ENCODE data around the gene DET1.
"Not testable (repeated sequence)": the region's sequence is repeated elsewhere in the genome, so short reads cannot be mapped to it uniquely, and the experiment has no call there.

DET1 gene

DNA sequence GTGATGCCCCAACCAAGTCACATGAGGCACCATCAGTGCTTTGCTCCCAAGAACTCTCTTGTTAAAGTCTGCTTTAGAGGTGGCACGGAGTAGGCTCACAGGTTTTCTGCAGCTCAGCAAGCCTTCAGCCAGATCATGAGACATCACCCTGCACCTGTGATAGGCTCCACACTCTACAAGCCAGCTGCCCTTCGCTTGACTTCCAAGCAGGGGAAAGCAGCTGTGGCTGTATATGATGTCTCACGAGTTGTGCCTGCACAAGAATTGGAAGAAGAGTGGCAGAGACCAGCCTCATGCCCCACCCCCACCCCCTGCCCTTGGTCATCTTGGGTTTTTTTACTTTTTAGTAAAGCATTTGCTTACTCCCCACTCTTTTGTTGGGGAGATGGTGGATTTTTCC lies 56.4 kb downstream of the DET1 start:
- no peak for DNase-seq
- no peak for TF ChIP-seq POLR2A (IDR thresholded peaks at IDR 0.05; ENCODE audit: low read length)
- TF ChIP-seq GATA1 (IDR thresholded peaks at IDR 0.05; ENCODE audit: low read depth, low read length) = no peak

DNA sequence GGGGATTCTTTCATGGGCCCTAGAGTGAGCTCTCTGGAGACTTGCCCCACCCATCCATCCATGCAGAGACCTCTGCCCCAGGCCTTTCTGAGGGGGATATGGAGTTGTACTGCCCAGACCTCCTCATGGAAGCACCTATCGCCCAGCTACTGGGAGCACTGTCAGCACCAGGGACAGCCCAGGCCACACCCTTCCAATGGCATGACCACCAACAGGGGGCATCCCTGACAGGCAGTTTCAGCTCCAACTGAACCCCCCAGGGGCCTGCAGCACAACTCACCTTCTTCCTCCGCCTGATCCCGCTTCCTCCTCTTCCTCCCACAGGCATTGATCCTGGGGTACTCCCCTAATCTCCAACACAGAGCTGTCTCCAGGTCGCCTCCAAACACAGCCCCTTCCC lies 57.2 kb downstream of the DET1 start:
- TF ChIP-seq GATA1 (IDR thresholded peaks at IDR 0.05; ENCODE audit: low read depth, low read length) (no peak), POLR2A (IDR thresholded peaks at IDR 0.05; ENCODE audit: low read length) (no peak)
- DNase-seq = peak in 1 of 2 experiments; percentile 6

- DNase-seq = no peak
- TF ChIP-seq GATA1 (IDR thresholded peaks at IDR 0.05; ENCODE audit: low read depth, low read length) (no peak), POLR2A (IDR thresholded peaks at IDR 0.05; ENCODE audit: low read length) (no peak)
Observed at GRCh38 chr15:88487796-88488523, 58.5 kb downstream of the DET1 start.

DNA sequence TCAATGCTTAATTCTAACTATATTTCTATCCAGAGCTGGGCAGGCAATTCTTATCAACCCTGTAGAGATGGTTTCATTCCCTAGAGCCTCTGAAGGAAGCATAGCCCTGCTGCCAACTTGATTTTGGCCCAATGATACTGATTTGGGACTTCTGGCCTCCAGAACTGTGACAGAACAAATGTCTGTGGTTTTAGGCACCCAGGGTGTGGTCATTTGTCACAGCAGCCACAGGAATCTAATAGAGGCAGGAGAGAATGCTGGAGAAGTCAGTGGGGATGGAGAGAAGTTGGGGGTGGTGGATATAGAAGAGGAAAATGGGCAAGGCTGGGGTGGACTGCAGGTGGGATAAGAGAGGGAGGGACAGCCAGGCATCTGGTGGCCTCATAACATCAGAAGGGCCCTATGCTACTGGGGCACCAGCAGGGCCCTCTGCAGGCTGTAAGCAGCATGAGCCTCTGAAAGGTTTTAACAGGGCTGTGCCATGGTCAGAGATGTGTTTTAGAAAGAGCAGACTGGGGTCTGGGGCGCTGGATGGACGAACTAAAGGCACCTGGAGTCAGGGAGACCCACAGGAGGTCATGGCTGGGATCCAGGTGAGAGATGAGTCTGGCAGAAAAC lies 59.2 kb downstream of the DET1 start:
- TF ChIP-seq GATA1 (IDR thresholded peaks at IDR 0.05; ENCODE audit: low read depth, low read length) = no peak
- no peak for TF ChIP-seq POLR2A (IDR thresholded peaks at IDR 0.05; ENCODE audit: low read length)
- no peak for DNase-seq

DNA sequence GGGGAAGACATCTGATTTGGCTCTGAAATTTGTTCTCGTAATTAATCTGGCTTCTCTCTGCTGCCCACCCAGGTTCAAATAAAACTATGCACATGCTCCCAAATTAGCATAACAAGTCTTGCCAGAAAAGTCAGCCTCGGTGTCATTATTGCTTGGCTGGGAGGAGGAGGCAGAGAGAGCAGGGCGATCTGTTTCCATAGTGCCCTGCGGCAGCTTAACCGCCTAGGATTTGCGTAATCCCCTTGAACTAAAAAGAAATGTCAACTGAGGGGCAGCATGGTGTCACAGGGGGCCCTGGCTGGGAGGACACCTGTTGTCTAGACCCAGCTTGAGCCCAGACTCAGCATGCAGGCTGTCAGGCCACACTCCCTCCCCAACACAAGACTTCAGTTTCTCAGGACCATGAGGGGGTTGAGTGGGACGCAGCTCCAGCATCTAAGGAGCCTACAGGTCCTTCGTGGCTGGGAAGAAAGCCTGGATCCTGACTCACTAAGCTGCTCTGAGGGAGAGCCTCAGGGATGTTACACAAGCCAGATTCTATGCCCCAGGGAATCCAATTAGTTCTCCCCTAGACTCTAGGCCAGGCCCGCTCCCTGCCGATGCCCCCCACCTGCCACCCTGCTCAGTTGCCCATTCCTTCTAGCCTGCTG lies 61.7 kb downstream of the DET1 start:
- TF ChIP-seq GATA1 (IDR thresholded peaks at IDR 0.05; ENCODE audit: low read depth, low read length) = no peak
- DNase-seq = no peak

- TF ChIP-seq GATA1 (IDR thresholded peaks at IDR 0.05; ENCODE audit: low read depth, low read length) = no peak
- no peak for TF ChIP-seq POLR2A (IDR thresholded peaks at IDR 0.05; ENCODE audit: low read length)
- no peak for DNase-seq
Observed at GRCh38 chr15:88482263-88482662, 64.2 kb downstream of the DET1 start.

DNA sequence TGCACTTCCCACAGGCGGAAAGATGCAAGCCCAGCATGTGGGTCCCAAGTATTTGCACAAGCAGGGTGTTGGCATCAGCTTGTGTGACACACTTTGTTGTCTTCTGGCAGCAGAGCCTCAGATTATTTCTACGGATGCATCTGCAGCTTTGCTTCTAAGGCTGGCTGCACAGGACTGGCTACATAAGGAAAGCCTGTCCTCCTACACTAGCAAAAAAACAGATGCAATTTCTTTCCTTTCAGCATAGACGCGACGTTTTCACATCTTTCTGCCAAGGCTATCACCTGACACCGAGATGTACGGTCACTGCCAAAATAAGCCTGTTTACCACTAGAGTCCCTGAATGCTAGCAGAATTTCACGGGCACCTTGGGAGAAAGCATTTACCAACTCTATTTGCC lies 65.5 kb downstream of the DET1 start:
- no peak for DNase-seq
- no peak for TF ChIP-seq POLR2A (IDR thresholded peaks at IDR 0.05; ENCODE audit: low read length)
- TF ChIP-seq GATA1 (IDR thresholded peaks at IDR 0.05; ENCODE audit: low read depth, low read length) = no peak

DNA sequence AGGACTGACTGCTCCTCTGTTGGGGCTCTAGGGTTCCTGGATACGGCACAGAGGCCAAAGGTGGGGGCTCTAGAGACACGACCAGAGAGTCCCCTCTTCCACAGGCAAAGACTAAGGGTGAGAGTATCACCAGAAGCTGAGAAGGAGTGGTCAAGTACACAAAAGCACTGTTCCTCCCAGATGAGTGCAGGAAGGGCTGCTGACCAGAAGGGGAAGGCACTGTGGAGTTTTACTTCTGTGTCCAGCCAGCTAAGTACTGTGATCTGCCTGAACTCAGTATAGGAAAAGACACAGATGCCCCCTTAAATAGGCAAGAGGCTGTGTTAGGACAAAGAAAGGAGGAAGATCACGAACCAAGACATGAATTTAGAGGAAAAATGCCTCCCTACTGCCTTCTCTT lies 67.3 kb downstream of the DET1 start:
- TF ChIP-seq POLR2A (IDR thresholded peaks at IDR 0.05; ENCODE audit: low read length) (no peak), GATA1 (IDR thresholded peaks at IDR 0.05; ENCODE audit: low read depth, low read length) (no peak)
- no peak for DNase-seq

GRCh38 chr15:88477904-88478303 lies 68.6 kb downstream of the DET1 start:
- TF ChIP-seq GATA1 (IDR thresholded peaks at IDR 0.05; ENCODE audit: low read depth, low read length) (no peak), POLR2A (IDR thresholded peaks at IDR 0.05; ENCODE audit: low read length) (no peak)
- no peak for DNase-seq

- TF ChIP-seq POLR2A (IDR thresholded peaks at IDR 0.05; ENCODE audit: low read length) (no peak), GATA1 (IDR thresholded peaks at IDR 0.05; ENCODE audit: low read depth, low read length) (no peak)
- no peak for DNase-seq
Observed at GRCh38 chr15:88477126-88477525, 69.4 kb downstream of the DET1 start.

DNA sequence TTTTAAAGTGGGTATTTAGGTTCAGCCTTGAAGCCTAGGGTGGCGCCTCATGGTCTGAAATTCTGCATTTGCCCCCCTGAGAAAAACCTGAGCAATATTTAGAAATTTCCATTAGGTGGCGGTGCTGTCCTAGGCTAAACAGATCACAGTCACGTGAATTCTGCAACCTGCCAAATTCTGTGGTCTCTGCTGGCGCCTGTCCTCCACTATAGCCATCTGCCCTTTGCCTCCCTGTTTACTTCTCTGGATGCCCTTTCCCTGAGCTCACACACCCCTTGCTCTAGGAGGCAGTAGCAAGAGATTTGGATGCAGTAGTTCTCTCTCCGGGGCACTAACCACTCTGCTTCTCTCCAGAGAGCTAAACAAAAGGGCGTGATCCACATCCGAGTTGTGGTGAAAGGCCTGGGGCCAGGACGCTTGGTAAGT lies 69.8 kb downstream of the DET1 start:
- no peak for TF ChIP-seq POLR2A (IDR thresholded peaks at IDR 0.05; ENCODE audit: low read length)
- no peak for TF ChIP-seq GATA1 (IDR thresholded peaks at IDR 0.05; ENCODE audit: low read depth, low read length)
- peak; percentile 65 to 75 for DNase-seq

GRCh38 chr15:88473661-88474293 lies 72.7 kb downstream of the DET1 start:
- DNase-seq = not testable (repeated sequence)

DNA sequence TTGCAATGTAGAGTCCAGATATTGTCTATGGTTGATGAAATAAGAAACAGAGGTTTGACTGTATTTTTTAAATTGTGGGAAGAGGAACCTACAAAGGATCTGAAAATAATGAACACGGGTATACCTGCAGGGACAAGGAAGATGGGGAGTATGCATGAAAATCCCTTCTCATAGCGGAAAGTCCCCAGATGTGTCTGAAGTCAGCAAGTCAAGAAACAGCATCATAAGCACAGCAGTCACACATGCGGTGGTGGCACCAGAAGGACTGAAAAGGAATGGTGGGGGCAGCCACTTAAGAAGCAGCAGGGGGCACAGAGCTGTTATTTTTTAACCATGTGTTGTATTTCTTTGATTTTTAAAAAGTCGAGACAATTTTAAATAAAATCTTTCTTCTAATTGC lies 74.3 kb downstream of the DET1 start:
- TF ChIP-seq POLR2A (IDR thresholded peaks at IDR 0.05; ENCODE audit: low read length) = no peak
- TF ChIP-seq GATA1 (IDR thresholded peaks at IDR 0.05; ENCODE audit: low read depth, low read length) = no peak
- DNase-seq = no peak

- TF ChIP-seq POLR2A (IDR thresholded peaks at IDR 0.05; ENCODE audit: low read length) = no peak
- TF ChIP-seq GATA1 (IDR thresholded peaks at IDR 0.05; ENCODE audit: low read depth, low read length) = no peak
- DNase-seq = no peak
Observed at GRCh38 chr15:88470625-88471372, 75.7 kb downstream of the DET1 start.
